ENCODE measurements around the gene UTS2B.

GRCh38 chr3:191220908-191221307 lies 109.4 kb downstream of the UTS2B start:
- TF ChIP-seq CTCF (IDR thresholded peaks at IDR 0.05) (no peak), POLR2A (IDR thresholded peaks at IDR 0.05) (no peak), POLR2AphosphoS5 (IDR thresholded peaks at IDR 0.05) (no peak), EP300 (IDR thresholded peaks at IDR 0.05; ENCODE audit: low read depth) (no peak)

All from transverse colon (tissue), 4 donors.